HG03354 (cell line): ENCODE results near the gene CDC42BPG.
"Not testable (repeated sequence)": the region's sequence is repeated elsewhere in the genome, so short reads cannot be mapped to it uniquely, and the experiment has no call there.

Source experiments
- ATAC-seq: cut with Tn5 transposase; IDR thresholded peaks from one replicate; pipeline ENCODE4 v1.9.1; 2021; ENCODE audit warnings: mild to moderate bottlenecking; ENCODE audit not compliant: unreplicated experiment, poor library complexity, severe bottlenecking

CDC42BPG gene

DNA sequence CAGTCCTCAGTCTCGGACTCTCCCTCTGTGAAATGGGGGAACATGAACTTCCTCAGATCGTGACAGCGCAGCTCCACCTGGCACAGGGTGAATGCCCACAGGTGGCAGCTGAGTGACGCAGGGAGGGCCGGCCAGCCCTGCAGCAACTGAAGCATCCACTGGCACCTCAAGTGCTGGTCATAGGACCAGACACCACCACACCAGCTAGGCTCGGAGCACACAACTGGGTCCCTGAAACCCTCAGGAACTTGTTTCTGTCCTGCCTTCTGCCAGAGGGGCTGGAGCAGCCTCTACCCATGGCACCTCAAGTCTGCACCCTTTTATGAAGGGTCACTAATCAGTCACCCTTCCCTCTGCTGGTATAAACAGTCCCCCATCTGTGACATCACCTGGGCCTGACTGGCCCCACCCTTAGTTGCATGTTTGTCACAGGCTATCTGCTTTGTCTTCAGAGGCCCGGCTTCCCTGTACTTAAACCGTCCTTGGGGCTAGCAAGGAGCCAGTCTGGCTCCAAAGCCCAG lies 7.4 kb upstream of the CDC42BPG start:
- ATAC-seq = peak; percentile 24

DNA sequence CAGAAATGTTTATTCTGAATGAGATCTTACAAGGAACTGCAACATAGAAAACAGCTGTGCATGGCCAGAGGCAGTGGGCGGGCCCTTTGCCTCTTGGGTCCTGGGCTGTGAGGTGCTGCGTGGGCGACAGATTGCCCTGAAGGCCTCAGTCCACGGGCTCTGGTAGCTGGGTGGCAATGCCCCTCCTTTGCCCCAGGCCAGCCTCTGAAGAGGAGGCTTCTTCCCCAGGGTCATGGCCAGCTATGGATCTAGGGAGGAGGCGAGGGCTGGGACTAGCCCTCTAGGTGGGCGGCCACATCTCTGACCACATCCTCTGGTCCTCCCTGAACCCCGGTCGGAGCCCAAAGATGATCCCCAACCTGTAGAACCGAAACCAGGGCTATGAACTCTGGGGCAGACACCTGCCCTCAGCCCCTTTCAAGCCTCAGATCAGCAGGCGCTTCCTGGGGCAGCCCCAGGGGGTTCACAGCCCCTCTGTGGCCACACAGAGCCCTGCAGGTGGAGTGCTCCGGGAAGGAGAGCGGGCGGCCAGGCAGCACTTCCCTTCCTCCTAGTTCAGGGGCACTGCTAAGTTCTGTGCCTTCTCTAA lies 6.6 kb upstream of the CDC42BPG start:
- ATAC-seq = peak; percentile 72

DNA sequence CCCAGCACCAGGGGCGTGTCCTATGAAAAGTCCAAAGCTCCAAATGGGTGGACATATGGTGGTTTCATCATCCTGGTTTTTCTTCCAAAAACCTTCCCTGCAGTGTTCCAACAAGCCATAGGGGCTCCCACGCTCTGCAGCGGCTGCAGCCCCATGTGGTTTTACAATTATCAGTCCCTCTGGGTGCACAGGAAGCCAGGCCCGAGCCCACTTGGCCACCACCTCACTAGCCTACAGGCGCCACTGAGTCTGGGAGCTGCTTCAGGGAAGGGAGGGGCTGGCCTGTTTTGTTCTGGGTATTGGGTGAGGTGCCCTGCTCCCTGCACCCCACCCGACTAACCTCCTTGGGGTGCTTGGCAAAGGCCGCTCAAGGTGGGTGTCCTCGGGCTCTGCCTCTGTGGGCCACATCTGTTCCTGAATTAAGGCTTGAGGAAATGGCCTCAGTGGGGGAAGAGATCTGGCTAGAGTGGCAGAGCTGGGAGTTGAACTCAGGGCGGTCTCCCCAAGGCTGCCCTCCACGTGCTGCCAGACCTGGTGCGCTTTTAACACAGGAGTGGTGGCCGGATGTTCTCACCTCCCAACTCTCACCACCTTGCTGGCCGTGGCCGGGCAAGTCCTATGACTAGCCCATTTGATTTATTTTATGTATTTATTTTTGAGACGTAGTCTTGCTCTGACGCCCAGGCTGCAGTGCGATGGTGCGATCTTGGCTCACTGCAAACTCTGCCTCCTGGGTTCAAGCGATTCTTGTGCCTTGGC lies 5.3 kb upstream of the CDC42BPG start:
- ATAC-seq = no peak

DNA sequence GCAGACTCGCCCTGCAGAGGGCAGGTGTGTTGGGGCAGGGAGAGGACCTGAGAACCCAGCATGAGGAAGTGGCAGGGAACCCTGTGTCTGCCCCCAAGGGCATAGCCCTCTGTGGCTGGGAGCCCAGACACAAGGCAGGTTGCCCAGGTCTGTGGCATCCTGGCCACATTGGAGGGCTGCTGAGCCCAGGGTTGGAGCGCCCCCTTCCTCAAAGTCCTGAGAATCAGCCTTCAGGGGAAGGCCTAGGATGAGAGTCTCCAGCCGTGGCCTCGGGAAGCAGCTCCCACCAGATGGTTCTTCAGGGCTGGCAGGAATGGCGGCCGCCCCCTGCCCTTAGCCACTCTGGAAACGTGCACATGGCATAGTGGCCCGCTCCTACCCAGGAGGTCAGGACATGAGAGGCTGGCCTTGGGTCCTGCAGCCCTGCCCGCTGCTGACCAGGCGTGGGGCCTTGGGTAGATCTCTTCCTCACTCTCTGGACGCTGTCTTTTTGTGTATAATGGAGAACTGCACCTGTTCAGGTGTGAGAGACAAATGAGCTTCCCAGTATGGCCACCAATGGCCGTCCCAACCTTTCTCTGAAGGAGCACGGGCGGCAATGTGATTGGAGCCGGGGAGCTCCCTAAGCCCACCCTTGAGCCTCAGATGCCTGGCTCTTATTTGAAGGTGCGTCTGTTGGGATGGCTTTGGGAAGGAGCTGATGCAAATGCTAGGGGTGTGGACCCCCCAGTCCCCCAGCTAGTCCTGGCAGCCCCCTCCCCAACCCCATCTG lies 4.6 kb upstream of the CDC42BPG start:
- no peak for ATAC-seq

DNA sequence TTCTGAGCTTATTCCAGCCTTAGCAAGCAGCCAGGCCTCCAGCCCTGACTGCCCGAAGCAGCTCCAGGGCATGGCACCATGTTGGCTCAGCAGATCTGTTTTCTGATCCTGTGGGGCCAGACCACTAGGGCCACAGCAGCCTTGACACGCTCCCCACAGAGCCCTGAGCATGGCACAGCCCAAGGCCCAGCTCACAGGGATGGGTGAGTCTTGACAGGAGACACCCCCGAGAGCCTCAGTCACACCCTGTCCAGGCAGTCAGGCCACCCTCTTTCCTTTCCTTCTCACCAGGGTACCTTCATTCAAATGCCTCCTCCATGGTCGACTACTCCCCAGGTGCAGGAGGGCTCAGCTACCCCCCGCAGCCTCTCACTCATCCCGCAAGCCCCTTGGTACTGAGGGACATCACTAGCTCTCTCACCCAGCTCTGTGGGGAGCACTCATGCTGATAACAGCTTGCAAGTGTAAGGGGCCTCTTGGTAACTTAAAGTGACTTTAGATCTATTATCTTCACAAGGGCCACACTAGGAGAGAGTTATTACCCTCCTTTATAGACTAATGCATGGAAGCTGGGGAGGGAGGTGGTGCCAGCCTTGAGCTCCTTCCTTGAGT lies 3.9 kb upstream of the CDC42BPG start:
- no peak for ATAC-seq

DNA sequence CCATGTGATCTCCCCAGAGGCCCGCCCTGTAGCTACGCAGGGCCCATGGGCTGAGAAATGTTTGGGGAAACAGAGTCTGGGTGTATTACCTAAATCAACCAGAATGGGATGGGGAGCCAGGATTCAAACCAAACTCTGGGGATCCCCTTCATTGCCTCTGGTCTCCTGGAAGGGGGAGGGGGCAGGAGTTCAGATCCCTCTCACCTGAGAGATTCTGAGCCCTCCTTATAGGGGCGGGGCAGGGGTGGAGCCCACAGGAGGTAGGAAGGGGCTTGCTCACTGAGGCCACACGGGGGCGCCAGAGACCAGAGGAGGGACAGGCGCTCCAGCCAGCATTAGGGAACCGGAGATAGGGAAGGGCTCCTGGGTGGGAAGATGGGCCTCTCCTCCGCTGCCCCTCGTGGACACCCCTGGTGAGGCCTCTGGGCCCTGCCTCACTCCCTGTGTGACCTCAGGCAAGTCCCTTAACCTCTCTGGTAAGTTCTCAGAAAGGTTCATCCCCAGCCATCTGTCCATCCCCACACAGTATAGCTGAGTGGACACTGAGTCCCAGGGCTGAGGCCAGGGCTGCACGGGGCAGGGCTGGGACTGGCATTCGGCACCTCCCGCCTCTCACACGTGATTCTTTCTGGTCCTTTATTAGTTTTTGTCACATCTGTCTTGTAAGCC lies 2.7 kb upstream of the CDC42BPG start:
- ATAC-seq = no peak

DNA sequence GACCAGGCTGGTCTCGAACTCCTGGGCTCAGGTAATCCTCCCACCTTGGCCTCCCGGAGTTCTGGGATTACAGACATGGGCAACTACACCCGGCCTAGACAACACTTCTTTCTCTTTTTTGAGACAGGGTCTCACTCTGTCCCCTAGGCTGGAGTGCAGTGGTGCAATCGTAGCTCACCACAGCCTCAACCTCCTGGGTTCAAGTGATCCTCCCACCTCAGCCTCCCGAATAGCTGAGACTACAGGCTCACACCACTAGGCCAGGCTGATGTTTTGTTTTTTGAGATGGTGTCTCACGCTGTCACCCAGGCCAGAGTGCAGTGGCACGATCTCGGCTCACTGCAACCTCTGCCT lies 1.3 kb upstream of the CDC42BPG start:
- ATAC-seq = not testable (repeated sequence)

DNA sequence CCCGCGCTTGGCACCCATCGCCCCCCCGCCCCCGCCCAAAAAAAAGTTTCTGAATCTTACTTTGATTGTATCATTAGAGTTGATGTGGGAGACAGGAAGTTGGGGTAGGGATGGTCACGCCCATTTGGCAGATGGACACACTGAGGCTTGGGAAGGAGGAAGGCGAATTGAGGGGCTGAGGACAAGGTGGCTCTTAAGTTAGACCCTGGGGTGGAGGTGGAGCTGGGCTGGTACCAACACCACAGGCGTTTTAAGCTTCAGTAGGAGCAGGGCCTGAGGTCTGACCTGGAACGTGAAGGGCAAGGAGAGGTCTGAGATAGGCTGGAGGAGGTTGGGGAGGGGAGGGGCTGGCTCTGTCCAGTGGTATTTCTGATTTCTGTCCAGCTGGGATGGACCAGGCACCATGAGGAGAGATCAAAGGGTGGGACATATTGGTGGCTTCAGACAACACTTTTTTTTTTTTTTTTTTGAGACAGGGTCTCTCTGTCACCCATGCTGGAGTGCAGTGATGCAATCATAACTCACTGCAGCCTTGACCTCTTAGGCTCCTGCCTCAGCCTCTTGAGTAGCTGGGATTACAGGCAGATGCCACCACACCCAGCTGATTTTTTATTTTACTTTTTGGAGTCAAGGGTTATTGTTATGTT lies 799 bp upstream of the CDC42BPG start:
- no peak for ATAC-seq

DNA sequence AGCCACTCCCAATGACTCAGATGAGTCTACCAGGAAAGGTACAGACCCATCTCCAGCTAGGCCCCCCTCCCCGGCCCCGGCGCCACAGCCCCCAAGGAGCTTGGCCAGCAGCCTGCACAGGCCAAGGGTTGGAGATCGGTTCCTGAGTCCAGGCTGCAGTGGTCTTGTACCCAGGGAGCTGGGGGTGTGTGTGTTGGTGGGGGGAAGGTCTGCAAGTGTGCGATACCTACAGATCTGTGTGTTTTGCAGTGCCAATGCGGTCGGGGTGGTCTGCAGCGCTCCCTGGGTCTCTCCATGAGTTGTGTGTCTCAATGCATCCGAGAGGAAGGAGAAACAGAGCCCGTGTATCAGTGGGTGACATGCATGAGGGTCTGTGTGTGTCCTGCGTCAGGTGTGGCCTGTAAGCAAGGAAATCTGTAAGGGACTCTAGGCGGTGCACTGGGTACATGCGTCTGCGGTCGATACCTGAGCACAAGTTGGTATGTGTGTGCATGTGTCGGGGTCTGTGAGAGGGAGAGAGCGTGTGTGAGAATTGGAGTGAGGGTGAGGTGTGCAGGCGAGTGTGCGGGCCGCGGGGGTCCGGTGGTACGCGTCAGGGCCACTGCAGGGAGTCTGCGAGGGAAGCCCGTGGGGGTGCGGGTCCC lies 645 bp downstream of the CDC42BPG start:
- ATAC-seq = no peak

DNA sequence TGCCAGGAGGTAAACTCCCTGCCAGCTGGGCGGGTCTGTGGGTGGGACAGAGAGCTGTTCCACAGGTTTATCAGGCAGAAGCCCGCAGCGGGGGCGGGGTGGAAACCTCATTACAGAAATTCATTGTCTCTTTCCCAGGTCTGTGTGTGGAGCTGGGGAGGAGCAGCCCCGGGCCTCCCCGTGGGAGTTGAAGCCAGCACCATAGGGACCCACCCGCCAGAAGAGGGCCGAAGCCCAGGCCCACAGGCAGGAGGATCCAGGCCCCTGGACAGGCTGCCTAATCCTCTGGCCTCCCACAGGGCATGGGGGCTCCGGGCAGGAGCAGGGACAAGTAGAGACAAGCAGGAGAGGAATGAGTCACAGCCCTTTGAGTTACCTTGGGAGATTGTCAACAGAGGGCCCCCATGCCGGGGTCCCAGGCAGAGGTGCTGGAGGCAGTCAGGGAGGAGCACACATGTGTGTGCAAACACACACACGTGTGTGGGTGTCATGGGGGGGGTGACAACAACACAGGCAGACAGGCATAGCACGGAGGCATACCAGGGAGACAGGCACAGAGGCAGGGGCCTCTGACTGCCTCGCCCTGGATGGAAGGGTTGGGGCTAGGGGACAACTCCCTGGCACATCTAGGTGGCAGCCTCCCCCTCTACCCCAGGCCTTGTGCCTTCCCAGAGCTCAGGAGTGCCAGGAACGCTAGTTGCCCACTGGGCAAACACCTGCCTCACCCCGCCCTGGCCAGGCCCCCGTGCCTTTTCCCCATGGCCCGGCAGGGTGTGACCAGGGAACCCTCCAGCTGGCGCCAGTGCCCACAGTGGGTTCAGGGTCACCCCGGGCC lies 1.4 kb downstream of the CDC42BPG start:
- ATAC-seq = no peak

DNA sequence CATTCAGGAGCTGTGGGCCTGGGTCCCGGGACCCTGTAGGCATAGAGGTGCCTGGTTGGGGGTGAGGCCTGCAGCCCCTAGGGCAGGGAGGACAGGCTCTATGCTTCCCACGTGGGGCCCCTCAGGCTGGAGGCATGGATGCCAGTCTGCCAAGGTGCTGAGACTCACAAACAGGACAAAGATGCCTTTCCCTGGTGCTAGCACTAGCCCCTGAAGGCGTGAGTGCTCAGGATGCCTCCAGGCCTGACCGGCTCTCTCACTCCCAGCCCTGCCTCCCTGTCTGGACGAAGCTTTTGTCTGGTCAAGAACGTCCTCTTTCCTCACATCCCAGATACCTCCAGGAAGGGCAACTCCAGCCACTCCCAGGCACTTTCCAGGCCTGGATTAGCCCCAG lies 2.1 kb downstream of the CDC42BPG start:
- ATAC-seq = no peak

DNA sequence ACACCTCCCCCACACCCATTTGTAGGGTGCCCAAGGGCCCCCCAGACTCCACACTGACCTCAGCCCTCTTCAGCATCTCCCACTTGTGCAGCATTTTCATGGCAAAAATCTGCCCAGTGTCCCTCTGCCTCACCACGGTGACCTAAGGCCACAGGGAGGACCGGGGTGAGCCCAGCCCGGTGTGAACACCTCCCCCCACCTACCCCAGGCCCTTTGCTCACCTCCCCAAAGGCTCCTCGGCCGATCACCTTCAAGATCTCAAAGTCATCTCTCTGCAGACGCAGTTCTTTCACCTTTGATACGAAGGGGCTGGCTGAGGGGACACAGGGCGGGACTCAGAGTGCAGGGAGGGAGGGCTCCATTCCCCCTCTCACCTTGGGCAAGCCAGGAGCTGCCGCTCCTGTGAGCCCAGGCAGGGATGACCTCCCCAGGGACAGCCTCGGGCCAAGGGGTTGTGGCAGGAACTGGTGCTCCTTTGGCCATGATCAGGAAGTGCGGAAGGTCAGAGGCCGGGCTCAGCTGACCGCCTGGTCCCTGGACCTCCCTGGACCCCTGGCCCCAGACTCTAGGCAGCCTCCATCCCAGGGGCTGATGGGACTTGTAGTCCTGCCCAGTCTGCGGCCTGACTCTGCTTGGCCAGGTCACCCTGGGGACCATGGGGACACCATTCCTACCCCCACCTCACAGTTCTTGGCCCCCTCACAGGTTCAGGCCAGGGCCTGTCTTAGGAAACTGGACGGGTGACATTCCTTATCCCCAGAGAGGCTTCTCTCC lies 2.7 kb downstream of the CDC42BPG start:
- no peak for ATAC-seq

DNA sequence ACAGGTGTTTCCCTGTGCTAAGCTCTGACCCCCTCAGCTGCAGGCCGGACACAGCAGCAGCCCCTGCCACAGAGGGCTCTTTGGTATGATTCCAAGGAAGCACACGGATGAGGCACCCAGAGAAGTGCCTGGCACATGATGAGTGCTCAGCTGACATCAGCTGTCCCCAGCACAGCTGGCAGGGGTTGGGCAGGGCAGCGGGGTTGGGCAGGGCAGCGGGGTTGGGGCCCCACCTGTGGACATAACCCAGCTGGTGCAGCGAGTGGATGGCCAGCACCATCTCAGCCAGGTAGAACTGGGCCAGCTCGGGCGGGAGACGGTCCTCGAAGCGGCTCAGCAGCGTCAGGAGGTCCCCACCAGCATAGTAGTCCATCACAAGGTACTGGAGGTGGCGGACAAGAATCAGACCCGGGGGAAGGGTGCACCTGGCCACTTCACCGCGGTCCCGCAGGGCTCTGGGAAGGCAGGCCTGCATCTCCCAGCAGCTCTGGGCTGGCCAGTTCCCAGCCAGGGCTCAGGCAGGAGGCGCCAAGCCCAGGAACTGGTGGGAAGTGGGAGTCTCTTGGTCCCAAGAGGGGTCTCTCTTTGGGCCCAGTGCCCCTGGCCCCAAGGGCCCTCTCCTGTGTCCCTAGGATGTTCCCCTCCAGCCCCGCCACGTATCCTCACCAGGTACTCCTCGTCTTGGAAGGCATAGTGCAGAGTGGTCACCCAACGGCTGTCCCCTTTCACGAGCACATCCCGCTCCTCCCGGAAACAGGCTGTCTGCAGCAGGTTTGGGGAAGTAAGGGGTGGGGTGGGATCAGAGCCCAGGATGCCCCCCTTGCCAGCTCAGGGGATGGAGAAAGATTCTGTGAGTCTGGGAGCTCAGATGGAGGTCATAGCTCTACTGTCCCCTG lies 4.3 kb downstream of the CDC42BPG start:
- ATAC-seq = no peak

DNA sequence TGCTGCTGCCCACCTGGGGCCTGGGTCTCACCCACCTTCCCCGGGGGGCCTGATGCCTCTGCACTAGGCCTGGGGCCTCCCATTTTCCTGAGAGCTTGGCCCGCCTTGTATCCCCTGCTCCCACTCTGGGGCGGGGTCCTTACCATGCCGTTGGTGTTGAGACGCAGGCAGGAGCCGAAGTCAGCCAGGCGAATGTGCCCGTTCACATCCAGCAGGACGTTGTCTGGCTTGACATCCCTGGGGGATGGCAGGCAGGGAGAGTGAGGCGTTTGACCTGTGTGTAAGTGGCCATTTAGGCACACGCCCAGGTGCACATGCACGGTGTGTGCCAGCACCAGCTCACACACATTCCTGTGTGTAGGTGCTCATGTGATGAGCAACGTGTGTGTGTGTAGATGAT lies 5.1 kb downstream of the CDC42BPG start:
- ATAC-seq = no peak

DNA sequence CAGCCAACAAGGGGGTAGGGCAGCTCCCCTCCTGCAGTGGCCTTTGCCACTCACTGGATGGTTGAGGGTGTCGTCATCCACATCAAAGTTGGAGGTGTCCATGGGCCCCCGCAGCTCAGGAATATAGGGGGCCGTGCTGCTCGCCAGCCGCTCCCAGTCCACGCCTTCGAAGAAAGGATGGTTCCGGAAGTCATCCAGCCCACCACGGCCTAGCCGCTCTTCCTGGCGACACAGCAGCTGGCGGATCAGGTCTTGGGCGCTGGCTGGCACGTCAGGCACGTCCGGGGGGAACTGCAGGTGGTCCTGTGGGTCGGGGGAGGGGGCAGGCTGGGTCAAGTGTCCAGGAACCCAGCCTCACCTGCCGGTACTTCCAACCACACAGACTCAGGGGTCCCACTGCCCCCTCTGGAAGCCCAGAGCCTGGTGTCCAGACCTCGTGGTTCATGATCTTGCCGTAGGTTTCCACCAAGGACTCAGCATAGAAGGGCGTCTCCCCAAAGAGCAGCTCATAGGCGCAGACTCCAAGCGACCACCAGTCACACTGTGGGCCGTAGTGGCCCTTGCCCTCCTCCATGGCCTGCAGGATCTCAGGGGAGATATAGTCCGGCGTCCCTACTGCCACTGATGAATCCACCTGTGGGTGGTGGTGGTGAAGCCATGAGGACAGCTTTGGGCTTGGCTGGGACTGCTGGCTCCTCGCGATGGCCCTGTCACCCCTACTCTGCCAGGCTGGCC lies 5.7 kb downstream of the CDC42BPG start:
- no peak for ATAC-seq

DNA sequence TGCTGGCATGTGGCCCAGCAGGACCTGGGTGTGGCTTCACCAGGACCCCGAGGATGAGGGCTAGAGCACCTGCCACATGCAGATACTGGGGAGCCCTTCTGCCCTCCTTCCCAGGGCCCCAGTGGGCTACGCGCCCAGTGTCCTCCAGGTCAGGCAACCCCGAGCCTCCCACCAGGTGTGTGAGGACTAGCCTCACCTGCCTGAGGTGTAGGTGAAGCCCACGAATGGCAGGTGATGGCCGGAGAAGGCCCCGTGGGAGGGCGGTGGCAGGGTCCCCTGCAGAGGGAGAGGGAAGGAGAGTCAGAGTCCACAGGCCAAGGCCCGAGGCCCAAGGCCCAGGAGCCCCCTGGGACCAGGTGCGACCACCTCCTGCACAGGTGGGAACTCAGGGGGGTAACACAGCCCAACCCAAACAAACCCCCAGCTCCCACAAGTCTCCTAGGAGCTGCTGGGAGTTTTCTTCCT lies 6.5 kb downstream of the CDC42BPG start:
- ATAC-seq = no peak
